Measurements from ENCODE around the gene ARHGEF37. TPM values are rescaled to one million over a fixed set of nuclear protein-coding genes. Genes with fewer than 3 reads are reported as not detected.

The ARHGEF37 gene
- total RNA-seq, 1 experiment from 2014 or later: 0.42 TPM

DNA sequence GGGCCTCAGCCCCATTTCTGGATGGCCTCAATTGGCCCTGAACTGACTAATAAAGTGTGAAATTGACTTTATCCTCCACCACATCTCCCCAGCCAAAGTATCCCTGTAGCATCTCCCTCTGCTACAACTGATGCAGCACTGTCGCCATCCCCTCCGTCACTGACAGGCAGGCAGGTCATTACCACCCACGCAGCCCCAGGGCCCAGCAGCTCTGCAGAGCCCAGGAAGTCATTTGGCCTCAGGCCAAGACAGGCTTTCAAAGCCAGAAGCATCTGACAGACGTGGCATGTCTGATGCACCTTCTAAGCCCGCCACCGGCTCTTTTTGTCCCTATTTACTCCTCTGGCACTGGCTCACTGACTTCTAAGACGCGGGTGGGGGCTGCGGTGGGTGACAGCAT is 65.3 kb downstream of the ARHGEF37 start:
- Histone ChIP-seq H4K5ac (ENCODE audit: insufficient read length, low read depth, low read length) (no peak overlapping the region), H2BK5ac (ENCODE audit: insufficient read length, low read length) (no peak overlapping the region), H3K9me3 (ENCODE audit: control insufficient read depth, low read depth, low read length) (no peaks in the 10 kb centered on the region), H2BK20ac (ENCODE audit: low read depth, low read length, poor library complexity, severe bottlenecking) (no peak overlapping the region), H3K4me1 (ENCODE audit: insufficient read depth, low read length) (0 out of 2 replicates have a peak, but pooled peaks cover 2% of the 10 kb centered on the region), H4K20me1 (ENCODE audit: control insufficient read depth, insufficient read depth, insufficient read length) (no peaks in the 10 kb centered on the region), H3K79me1 (ENCODE audit: insufficient read depth, low read depth, low read length, poor library complexity, severe bottlenecking) (no peaks in the 10 kb centered on the region), H4K8ac (replicated peaks; ENCODE audit: insufficient read length, low read depth, low read length) (no peak overlapping the region), H2AK5ac (ENCODE audit: insufficient read length, low read length) (no peak overlapping the region), H3K79me2 (ENCODE audit: insufficient read depth, low read length) (no peaks in the 10 kb centered on the region), H2BK12ac (ENCODE audit: insufficient read length, low read depth, low read length) (no peak overlapping the region), H3K14ac (ENCODE audit: insufficient read depth, low read length) (no peak overlapping the region), H3K56ac (ENCODE audit: insufficient read length, low read depth, low read length) (no peak overlapping the region), H3T11ph (ENCODE audit: low read length) (no peak overlapping the region), H3K4ac (ENCODE audit: low read depth, low read length) (no peak overlapping the region), H3K23me2 (ENCODE audit: insufficient read length, low read depth, low read length, poor library complexity, severe bottlenecking) (no peaks in the 10 kb centered on the region), H2BK15ac (ENCODE audit: low read depth, low read length) (no peak overlapping the region), H2AFZ (ENCODE audit: low read length) (no peak overlapping the region), H3K18ac (ENCODE audit: insufficient read length, low read depth, low read length) (no peak overlapping the region), H3K4me2 (ENCODE audit: insufficient read depth, insufficient read length, low read length) (no peak overlapping the region), H3K27me3 (ENCODE audit: insufficient read depth, low read length) (no peaks in the 10 kb centered on the region), H2BK120ac (ENCODE audit: low read depth, low read length, poor library complexity, severe bottlenecking) (no peak overlapping the region), H3K9ac (ENCODE audit: extremely low read depth, insufficient read length, low read length) (no peak overlapping the region), H3K27ac (ENCODE audit: insufficient read length, low read depth, low read length) (no peak overlapping the region), H3K23ac (ENCODE audit: insufficient read length, low read depth, low read length) (no peak overlapping the region), H4K91ac (ENCODE audit: insufficient read length, low read depth, low read length) (no peak overlapping the region)
- Mint-ChIP-seq H3K36me3 (ENCODE audit: insufficient read depth in 1 of 3, low read depth in 3 of 3) (no peaks in the 10 kb centered on the region), H3K9me3 (no peaks in the 10 kb centered on the region), H3K27me3 (ENCODE audit: low read depth) (peaks cover 3% of the 10 kb centered on the region), H3K4me1 (peaks cover 6% of the 10 kb centered on the region in 2 experiments), H3K27ac (peak overlapping the region in 1 of 3 experiments; percentile 71; a peak in 1 of 7 replicates), H3K4me3 (no peak overlapping the region)
- no peak for TF ChIP-seq CTCF (conservative IDR thresholded peaks at IDR 0.05)
- no CpG with 5 or more reads among the region's 9 CpGs for WGBS (ENCODE audit: extremely low coverage, insufficient read length, low lambda C conversion rate)
- no peak for DNase-seq
